Ovary (tissue), 9 donors: ENCODE data around the gene MAG. TPM values are rescaled to one million over a fixed set of nuclear protein-coding genes. Genes with fewer than 3 reads are reported as not detected.

Experiments
- DNase-seq, 5 donors: peaks; one replicate each; pipeline ENCODE4 v3.0.0-alpha.2; 2019 to 2020
- H3K27ac ChIP-seq, 2 donors: fragments of 200-600 bp; one replicate each; pipeline versions ENCODE4 v1.5.1 to v1.8.0; 2019 to 2022
- H3K27me3 ChIP-seq: fragments of 200-600 bp; one replicate; pipeline ENCODE4 v1.8.0; 2022
- H3K36me3 ChIP-seq: fragments of 200-600 bp; sonication (generic); one replicate; pipeline ENCODE4 v1.5.1; 2019
- H3K4me1 ChIP-seq: one replicate; pipeline ENCODE4 v1.8.1; 2013; ENCODE audit warnings: mild to moderate bottlenecking, moderate library complexity; ENCODE audit not compliant: insufficient read depth
- H3K4me3 ChIP-seq: fragments of 200-600 bp; sonication (generic); one replicate; pipeline ENCODE4 v1.5.1; 2017
- H3K9me3 ChIP-seq, 2 donors: fragments of 200-600 bp in 1 of 2; sonication (generic) in 1 of 2; one replicate each; pipeline versions ENCODE4 v1.5.1 to v1.8.1; 2013 to 2019; ENCODE audit warnings: mild to moderate bottlenecking in 1 of 2, moderate library complexity in 1 of 2
- EP300 ChIP-seq: sonication (generic); formaldehyde crosslinking; IDR thresholded peaks from one replicate; pipeline ENCODE4 v1.6.1; 2017; ENCODE audit warnings: antibody characterized with exemption
- POLR2A ChIP-seq: fragments of 450-650 bp; IDR thresholded peaks from one replicate; pipeline ENCODE4 v1.6.1; 2017; ENCODE audit warnings: antibody characterized with exemption, mild to moderate bottlenecking, moderate library complexity
- WGBS, 3 donors: extraction: QIAGEN DNeasy Blood & Tissue Kit in 1 of 3; methylation state at CpG; one replicate each; pipeline versions ENCODE4 v1.1.5 to v1.1.7; 2013 to 2017; 5-methylcytosine and 5-hydroxymethylcytosine counted together
- intact Hi-C, 4 donors: fragments of 100-400 bp; cut with DNase I; formaldehyde crosslinking; loops; one replicate each; pipeline versions ENCODE4 v1.11.0 to v1.15.1; 2022 to 2023
- microRNA-seq, 3 donors: library from miRNA; unstranded; fragments of <30 nt; microRNA quantifications; one replicate each; pipeline versions ENCODE4 to v1.2.0, GENCODE V29; 2019 to 2020
- polyA plus RNA-seq, 2 donors: library from polyadenylated mRNA; stranded (reverse); fragments of 200-250 nt in 1 of 2; fragments of 350-450 nt in 1 of 2; fragmentation: Illumina TruSeq in 1 of 2; extraction: RNeasy Lipid Tissue Mini Kit (QIAGEN cat#74804) in 1 of 2; gene quantifications; one replicate each; pipeline ENCODE4 v1.2.3, GENCODE V29; 2013 to 2014
- total RNA-seq, 7 donors: library from RNA; depleted of rRNA in 2 of 7; stranded (reverse); fragments of >200 nt in 2 of 7; fragmentation: NEBNext Ultra II Directional in 3 of 7; extraction: Animal tissue kit (Norgen Biotek cat#: 25700) in 3 of 7; gene quantifications; one replicate each; pipeline versions ENCODE4 v1.1.0 to v1.2.4, GENCODE V29; 2016 to 2023
- TF ChIP-seq, protein P1 (sequence below), 3 donors: fragments of 450-650 bp in 2 of 3; fragments of 200-600 bp in 1 of 3; IDR thresholded peaks; one replicate each; pipeline versions ENCODE4 v1.5.1 to v1.8.0; 2016 to 2022; ENCODE audit warnings: antibody characterized with exemption in 3 of 3, mild to moderate bottlenecking in 1 of 3
- donor health status: DM: no; HTN: no; CAD: no; lungs with moderate emphysema.
- donor health status: DM: no; HTN: no; CAD: no.
- donor health status: Bipolar disorder and iron deficiency.
- donor health status: DM: yes; HTN: yes; CAD: no.
- donor health status: DM: no; HTN: no; CAD: no.
- donor health status: DM: yes; HTN: yes; CAD: no.

MAG gene
- total and polyA plus RNA-seq, 9 donors: 1.1 to 146 (median 94.2) TPM

GRCh38 chr19:35360880-35361420 is 69.0 kb downstream of the MAG start:
- TF ChIP-seq POLR2A (no peak), EP300 (no peak)
- TF ChIP-seq, protein P1, sequence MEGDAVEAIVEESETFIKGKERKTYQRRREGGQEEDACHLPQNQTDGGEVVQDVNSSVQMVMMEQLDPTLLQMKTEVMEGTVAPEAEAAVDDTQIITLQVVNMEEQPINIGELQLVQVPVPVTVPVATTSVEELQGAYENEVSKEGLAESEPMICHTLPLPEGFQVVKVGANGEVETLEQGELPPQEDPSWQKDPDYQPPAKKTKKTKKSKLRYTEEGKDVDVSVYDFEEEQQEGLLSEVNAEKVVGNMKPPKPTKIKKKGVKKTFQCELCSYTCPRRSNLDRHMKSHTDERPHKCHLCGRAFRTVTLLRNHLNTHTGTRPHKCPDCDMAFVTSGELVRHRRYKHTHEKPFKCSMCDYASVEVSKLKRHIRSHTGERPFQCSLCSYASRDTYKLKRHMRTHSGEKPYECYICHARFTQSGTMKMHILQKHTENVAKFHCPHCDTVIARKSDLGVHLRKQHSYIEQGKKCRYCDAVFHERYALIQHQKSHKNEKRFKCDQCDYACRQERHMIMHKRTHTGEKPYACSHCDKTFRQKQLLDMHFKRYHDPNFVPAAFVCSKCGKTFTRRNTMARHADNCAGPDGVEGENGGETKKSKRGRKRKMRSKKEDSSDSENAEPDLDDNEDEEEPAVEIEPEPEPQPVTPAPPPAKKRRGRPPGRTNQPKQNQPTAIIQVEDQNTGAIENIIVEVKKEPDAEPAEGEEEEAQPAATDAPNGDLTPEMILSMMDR (IDR thresholded peaks at IDR 0.05): no peak
- Histone ChIP-seq H3K36me3 (no peaks in the 10 kb centered on the region), H3K27me3 (no peaks in the 10 kb centered on the region), H3K4me3 (no peak overlapping the region), H3K9me3 (no peaks in the 10 kb centered on the region), H3K4me1 (no peaks in the 10 kb centered on the region), H3K27ac (no peak overlapping the region)
- WGBS, 3 donors: 39 to 43% methylated on average over 5 of the region's 5 CpGs; no CpG with 5 or more reads in 1 of the 3 donors
- no peak for DNase-seq
- intact Hi-C loops: no loop called here

GRCh38 chr19:35362261-35363000 is 70.5 kb downstream of the MAG start:
- no peak for DNase-seq
- no peak overlapping the region for H3K4me3 ChIP-seq
- no peaks in the 10 kb centered on the region for H3K9me3 ChIP-seq
- WGBS, 3 donors: 73 to 82% methylated on average over 14 of the region's 14 CpGs; no CpG with 5 or more reads in 1 of the 3 donors
- no peak overlapping the region for H3K27ac ChIP-seq
- no peaks in the 10 kb centered on the region for H3K4me1 ChIP-seq
- no peaks in the 10 kb centered on the region for H3K27me3 ChIP-seq
- TF ChIP-seq POLR2A: no peak
- TF ChIP-seq, protein P1 (IDR thresholded peaks at IDR 0.05): no peak
- TF ChIP-seq EP300: no peak
- H3K36me3 ChIP-seq: no peaks in the 10 kb centered on the region
- intact Hi-C loops: no loop called here

DNA sequence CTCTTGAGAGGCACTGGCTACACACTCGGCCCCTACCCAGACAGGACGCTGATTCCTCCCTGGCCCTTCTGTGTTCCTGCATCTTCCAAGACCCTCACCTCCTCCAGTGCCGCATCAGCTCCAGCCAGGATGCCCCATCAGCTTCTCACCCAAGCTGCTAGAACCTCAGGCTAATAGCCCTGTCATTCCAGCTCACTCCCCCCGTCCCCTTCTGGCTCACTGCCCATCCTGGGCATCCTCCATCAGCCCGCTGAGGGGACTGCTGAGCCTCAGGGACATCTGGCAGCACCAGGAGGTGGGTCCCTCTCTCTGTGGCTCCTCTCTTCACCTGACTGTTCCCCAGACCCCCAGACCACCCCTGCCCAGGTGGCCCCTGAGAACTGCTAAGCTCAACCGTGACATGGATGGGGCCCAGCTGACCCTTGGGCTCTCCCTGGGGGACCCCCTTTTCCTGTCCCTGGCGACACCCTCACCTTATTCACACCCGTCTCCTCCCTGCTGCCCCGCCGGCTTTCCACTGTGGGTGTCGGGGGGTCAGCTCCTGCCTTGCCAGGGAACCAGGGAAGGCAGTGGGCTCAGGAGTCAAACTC is 71.1 kb downstream of the MAG start:
- no peaks in the 10 kb centered on the region for H3K9me3 ChIP-seq
- DNase-seq: no peak
- H3K36me3 ChIP-seq: no peaks in the 10 kb centered on the region
- TF ChIP-seq POLR2A (no peak), EP300 (no peak)
- TF ChIP-seq, protein P1 (IDR thresholded peaks at IDR 0.05): no peak
- no peak overlapping the region for H3K4me3 ChIP-seq
- no peaks in the 10 kb centered on the region for H3K4me1 ChIP-seq
- no peaks in the 10 kb centered on the region for H3K27me3 ChIP-seq
- intact Hi-C loops: no loop called here
- 85 to 88% methylated on average over 10 to 11 of the region's 11 CpGs; no CpG with 5 or more reads in 1 of the 3 donors for WGBS, 3 donors
- no peak overlapping the region for H3K27ac ChIP-seq

Small RNAs within 50 kb of the gene (microRNA-seq; reads per million reads assigned to microRNA genes)
- gene MIR5196: 1.4 to 6.8 (median 6.4) reads per million in 3 donors

Other genes starting within 250 kb of the MAG start
- 10 to 100 TPM in 1 of 7 donors, 1 to 10 TPM in 4, under 1 TPM in 1, not detected in 1; 0.25 to 33.2 (median 4.1) TPM for gene FXYD3, start 176.3 kb upstream of the MAG start, total RNA-seq
- gene FXYD3, start 176.3 kb upstream of the MAG start, polyA plus RNA-seq: under 1 TPM in 1 of 2 donors, not detected in 1; 0.23 TPM
- 1 to 10 TPM; 1.9 to 7.5 (median 3.8) TPM for gene LGI4, start 157.1 kb upstream of the MAG start, total RNA-seq
- gene LGI4, start 157.1 kb upstream of the MAG start, polyA plus RNA-seq: 10 to 100 TPM; 11.9 to 13.3 TPM
- 100 to 1,000 TPM in 3 of 7 donors, 10 to 100 TPM in 4; 26.7 to 204 (median 95.8) TPM for gene FXYD1, start 153.3 kb upstream of the MAG start, total RNA-seq
- 100 to 1,000 TPM in 1 of 2 donors, 10 to 100 TPM in 1; 88.5 to 134 TPM for gene FXYD1, start 153.3 kb upstream of the MAG start, polyA plus RNA-seq
- gene FXYD7, start 148.9 kb upstream of the MAG start, total RNA-seq: 1 to 10 TPM in 3 of 7 donors, under 1 TPM in 3, not detected in 1; 0.30 to 2.8 (median 1.0) TPM
- under 1 TPM in 1 of 2 donors, not detected in 1; 0.38 TPM for gene FXYD7, start 148.9 kb upstream of the MAG start, polyA plus RNA-seq
- 10 to 100 TPM in 6 of 7 donors, 1 to 10 TPM in 1; 8.2 to 37.1 (median 17.9) TPM for gene FXYD5, start 137.4 kb upstream of the MAG start, total RNA-seq
- gene FXYD5, start 137.4 kb upstream of the MAG start, polyA plus RNA-seq: 10 to 100 TPM; 31.2 to 79.3 TPM
- gene FAM187B, start 63.4 kb upstream of the MAG start, total RNA-seq: not detected
- gene FAM187B, start 63.4 kb upstream of the MAG start, polyA plus RNA-seq: under 1 TPM in 1 of 2 donors, not detected in 1; 0.06 TPM
- gene LSR, start 43.2 kb upstream of the MAG start, total RNA-seq: 10 to 100 TPM in 4 of 7 donors, 1 to 10 TPM in 3; 7.2 to 69.8 (median 12.9) TPM
- 10 to 100 TPM in 1 of 2 donors, 1 to 10 TPM in 1; 3.3 to 13.4 TPM for gene LSR, start 43.2 kb upstream of the MAG start, polyA plus RNA-seq
- 100 to 1,000 TPM; 105 to 218 (median 159) TPM for gene USF2, start 23.2 kb upstream of the MAG start, total RNA-seq
- gene USF2, start 23.2 kb upstream of the MAG start, polyA plus RNA-seq: 100 to 1,000 TPM; 130 to 169 TPM
- 1 to 10 TPM in 3 of 7 donors, under 1 TPM in 2, not detected in 2; 0.43 to 4.0 (median 1.3) TPM for gene HAMP, start 9.6 kb upstream of the MAG start, total RNA-seq
- gene HAMP, start 9.6 kb upstream of the MAG start, polyA plus RNA-seq: 1 to 10 TPM in 1 of 2 donors, not detected in 1; 1.1 TPM
- 100 to 1,000 TPM in 5 of 7 donors, 10 to 100 TPM in 2; 54.2 to 264 (median 137) TPM for gene CD22, start 37.0 kb downstream of the MAG start, total RNA-seq
- gene CD22, start 37.0 kb downstream of the MAG start, polyA plus RNA-seq: 10 to 100 TPM; 79.4 to 94.2 TPM
- gene FFAR1, start 55.7 kb downstream of the MAG start, total RNA-seq: 1 to 10 TPM in 5 of 7 donors, under 1 TPM in 2; 0.11 to 5.0 (median 1.8) TPM
- gene FFAR1, start 55.7 kb downstream of the MAG start, polyA plus RNA-seq: under 1 TPM; 0.32 to 0.67 TPM
- under 1 TPM in 4 of 7 donors, not detected in 3; 0.15 to 0.43 (median 0.21) TPM for gene FFAR3, start 66.3 kb downstream of the MAG start, total RNA-seq
- under 1 TPM in 1 of 2 donors, not detected in 1; 0.12 TPM for gene FFAR3, start 66.3 kb downstream of the MAG start, polyA plus RNA-seq
- gene GPR42, start 78.9 kb downstream of the MAG start, total RNA-seq: not detected
- not detected for gene GPR42, start 78.9 kb downstream of the MAG start, polyA plus RNA-seq
- under 1 TPM in 2 of 7 donors, not detected in 5; 0.20 to 0.32 TPM for gene FFAR2, start 156.1 kb downstream of the MAG start, total RNA-seq
- gene FFAR2, start 156.1 kb downstream of the MAG start, polyA plus RNA-seq: under 1 TPM; 0.32 to 0.47 TPM
- 1 to 10 TPM in 1 of 7 donors, under 1 TPM in 4, not detected in 2; 0.54 to 1.6 (median 0.75) TPM for gene KRTDAP, start 198.3 kb downstream of the MAG start, total RNA-seq
- not detected for gene KRTDAP, start 198.3 kb downstream of the MAG start, polyA plus RNA-seq
- gene DMKN, start 221.5 kb downstream of the MAG start, total RNA-seq: 100 to 1,000 TPM in 3 of 7 donors, 10 to 100 TPM in 4; 82.1 to 177 (median 98.4) TPM
- gene DMKN, start 221.5 kb downstream of the MAG start, polyA plus RNA-seq: 10 to 100 TPM; 58.3 to 59.0 TPM
- not detected for gene SBSN, start 236.2 kb downstream of the MAG start, total RNA-seq
- gene SBSN, start 236.2 kb downstream of the MAG start, polyA plus RNA-seq: not detected
- not detected for gene GAPDHS, start 241.3 kb downstream of the MAG start, total RNA-seq
- gene GAPDHS, start 241.3 kb downstream of the MAG start, polyA plus RNA-seq: not detected